ENCODE data around the gene SLX4IP. TPM values are rescaled to one million over a fixed set of nuclear protein-coding genes. Genes with fewer than 3 reads are reported as not detected.

The SLX4IP gene
- total RNA-seq, 6 experiments from 2014 or later, result 4.1 to 4.8 (median 4.5) TPM

GRCh38 chr20:10449270-10449669, 14.2 kb downstream of the SLX4IP start:
- no peak overlapping the region for H3K4me3 Mint-ChIP-seq
- H3K9me3 Mint-ChIP-seq, result no peaks in the 10 kb centered on the region
- H3K27ac Mint-ChIP-seq, result no peak overlapping the region
- TF ChIP-seq, protein P1, sequence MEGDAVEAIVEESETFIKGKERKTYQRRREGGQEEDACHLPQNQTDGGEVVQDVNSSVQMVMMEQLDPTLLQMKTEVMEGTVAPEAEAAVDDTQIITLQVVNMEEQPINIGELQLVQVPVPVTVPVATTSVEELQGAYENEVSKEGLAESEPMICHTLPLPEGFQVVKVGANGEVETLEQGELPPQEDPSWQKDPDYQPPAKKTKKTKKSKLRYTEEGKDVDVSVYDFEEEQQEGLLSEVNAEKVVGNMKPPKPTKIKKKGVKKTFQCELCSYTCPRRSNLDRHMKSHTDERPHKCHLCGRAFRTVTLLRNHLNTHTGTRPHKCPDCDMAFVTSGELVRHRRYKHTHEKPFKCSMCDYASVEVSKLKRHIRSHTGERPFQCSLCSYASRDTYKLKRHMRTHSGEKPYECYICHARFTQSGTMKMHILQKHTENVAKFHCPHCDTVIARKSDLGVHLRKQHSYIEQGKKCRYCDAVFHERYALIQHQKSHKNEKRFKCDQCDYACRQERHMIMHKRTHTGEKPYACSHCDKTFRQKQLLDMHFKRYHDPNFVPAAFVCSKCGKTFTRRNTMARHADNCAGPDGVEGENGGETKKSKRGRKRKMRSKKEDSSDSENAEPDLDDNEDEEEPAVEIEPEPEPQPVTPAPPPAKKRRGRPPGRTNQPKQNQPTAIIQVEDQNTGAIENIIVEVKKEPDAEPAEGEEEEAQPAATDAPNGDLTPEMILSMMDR (IDR thresholded peaks at IDR 0.05), result no peak
- no peak for DNase-seq
- peaks cover 7% of the 10 kb centered on the region; the same call in 1 of the 2 replicates for H3K36me3 Mint-ChIP-seq (ENCODE audit: low read depth)
- H3K27me3 Mint-ChIP-seq (ENCODE audit: insufficient read depth), result peaks cover 5% of the 10 kb centered on the region; the same call in 1 of the 2 replicates
- peaks cover 34% of the 10 kb centered on the region for H3K4me1 Mint-ChIP-seq (ENCODE audit: low read depth)

DNA sequence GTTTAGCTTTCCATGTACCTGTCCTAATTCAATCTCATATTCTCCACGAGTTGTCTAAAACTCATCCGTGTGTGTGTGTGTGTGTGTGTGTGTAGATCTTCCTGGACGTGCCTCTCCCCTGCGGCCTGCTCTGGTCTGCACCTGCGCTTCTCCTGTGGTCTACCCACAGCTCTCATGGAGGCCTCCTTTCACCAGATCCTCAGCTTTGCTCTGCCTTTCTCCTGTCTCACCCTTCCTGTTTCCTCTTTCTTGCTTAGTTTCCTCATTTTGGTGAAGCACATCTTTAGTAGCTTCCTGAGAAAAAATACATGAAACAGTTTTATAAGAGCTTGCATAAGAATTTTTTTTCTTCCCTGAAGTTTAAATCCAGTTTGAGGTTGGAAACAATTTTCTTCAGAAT, 18.1 kb downstream of the SLX4IP start:
- TF ChIP-seq, protein P1 (IDR thresholded peaks at IDR 0.05), result no peak
- DNase-seq, result no peak
- H3K27ac Mint-ChIP-seq, result no peak overlapping the region
- H3K36me3 Mint-ChIP-seq (ENCODE audit: low read depth), result peaks cover 18% of the 10 kb centered on the region
- no peak overlapping the region for H3K4me3 Mint-ChIP-seq
- peaks cover 5% of the 10 kb centered on the region; the same call in 1 of the 2 replicates for H3K27me3 Mint-ChIP-seq (ENCODE audit: insufficient read depth)
- H3K9me3 Mint-ChIP-seq, result peaks cover 7% of the 10 kb centered on the region; the same call in 1 of the 2 replicates
- H3K4me1 Mint-ChIP-seq (ENCODE audit: low read depth), result peaks cover 14% of the 10 kb centered on the region

DNA sequence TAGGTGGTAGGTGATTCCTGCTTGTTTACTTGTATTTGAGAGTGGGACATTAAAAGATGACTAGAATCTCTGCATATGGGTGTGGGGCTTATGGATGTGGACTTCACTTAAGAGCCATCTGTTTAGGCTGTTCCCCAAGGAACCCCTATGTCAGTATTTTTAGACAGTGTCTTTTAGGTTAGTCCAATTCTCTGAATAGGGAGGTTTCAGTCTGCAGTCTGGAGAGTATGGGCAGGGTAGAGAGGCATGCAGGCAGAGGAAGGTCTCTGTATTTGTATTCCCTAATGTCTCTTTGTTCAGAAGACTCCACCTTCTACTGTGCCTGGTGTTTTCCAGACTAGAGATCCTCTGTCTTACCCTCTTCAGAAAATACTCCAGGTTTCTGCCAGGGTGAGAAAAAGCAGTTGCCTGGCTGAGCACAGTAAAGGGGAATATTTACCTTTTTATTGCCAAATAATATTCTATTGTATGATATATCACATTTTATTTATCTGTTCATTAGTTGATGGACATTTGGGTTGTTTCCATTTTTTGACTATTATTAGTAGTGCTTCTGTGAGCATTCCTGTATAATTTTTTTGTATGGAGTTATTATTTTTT, 19.1 kb downstream of the SLX4IP start:
- Mint-ChIP-seq H3K36me3 (ENCODE audit: low read depth) (peaks cover 27% of the 10 kb centered on the region), H3K4me1 (ENCODE audit: low read depth) (peaks cover 8% of the 10 kb centered on the region), H3K27ac (no peak overlapping the region), H3K4me3 (no peak overlapping the region), H3K9me3 (peaks cover 7% of the 10 kb centered on the region; the same call in 1 of the 2 replicates), H3K27me3 (ENCODE audit: insufficient read depth) (peaks cover 5% of the 10 kb centered on the region; the same call in 1 of the 2 replicates)
- DNase-seq, result no peak
- TF ChIP-seq, protein P1 (IDR thresholded peaks at IDR 0.05), result no peak

DNA sequence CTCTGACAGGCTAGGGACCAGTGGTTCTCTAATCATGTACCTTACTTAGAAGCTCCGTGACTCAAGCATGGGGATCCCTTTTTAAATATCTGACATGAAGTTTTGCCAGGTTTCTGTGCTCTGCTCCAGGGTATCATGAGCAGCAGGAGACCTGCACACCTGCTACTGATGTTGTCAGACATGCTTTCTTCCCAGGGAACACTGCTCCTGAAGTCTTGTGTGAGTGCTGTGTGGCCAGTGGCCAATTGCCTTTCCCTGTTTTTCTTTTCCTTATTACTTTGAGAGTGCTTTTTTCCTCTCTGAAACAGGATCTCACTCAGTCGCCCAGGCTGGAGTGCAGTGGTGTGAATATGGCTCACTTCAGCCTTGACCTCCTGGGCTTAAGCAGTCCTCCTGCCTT, 26.4 kb downstream of the SLX4IP start:
- Mint-ChIP-seq H3K9me3 (peaks cover 7% of the 10 kb centered on the region; the same call in 1 of the 2 replicates), H3K4me1 (ENCODE audit: low read depth) (peaks cover 15% of the 10 kb centered on the region), H3K4me3 (no peak overlapping the region), H3K27me3 (ENCODE audit: insufficient read depth) (no peaks in the 10 kb centered on the region), H3K27ac (no peak overlapping the region), H3K36me3 (ENCODE audit: low read depth) (peaks cover 38% of the 10 kb centered on the region)
- DNase-seq, result no peak
- TF ChIP-seq, protein P1 (IDR thresholded peaks at IDR 0.05), result no peak

DNA sequence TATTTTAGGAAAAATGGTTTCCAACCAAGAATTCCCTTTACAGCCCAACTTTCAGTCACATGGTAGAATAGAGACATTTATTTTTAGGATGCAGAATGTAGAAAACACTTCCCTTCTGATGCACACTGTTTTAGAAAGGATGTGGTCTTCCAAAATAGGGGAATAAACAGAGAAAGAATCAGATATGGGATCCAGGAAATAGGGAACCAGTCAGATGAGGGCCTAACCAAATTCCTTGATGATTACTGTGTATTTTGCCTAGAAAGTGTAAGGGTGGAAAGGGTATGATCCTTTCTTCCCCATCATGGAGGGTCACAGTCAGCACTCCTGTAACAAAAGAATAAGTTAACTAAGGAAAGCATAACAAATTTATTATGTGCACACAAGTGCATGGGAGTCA, 27.4 kb downstream of the SLX4IP start:
- Mint-ChIP-seq H3K36me3 (ENCODE audit: low read depth) (peaks cover 31% of the 10 kb centered on the region), H3K4me3 (no peak overlapping the region), H3K4me1 (ENCODE audit: low read depth) (peaks cover 16% of the 10 kb centered on the region), H3K9me3 (0 out of 2 replicates have a peak, but pooled peaks cover under 1% of the 10 kb centered on the region), H3K27ac (no peak overlapping the region), H3K27me3 (ENCODE audit: insufficient read depth) (no peaks in the 10 kb centered on the region)
- DNase-seq, result no peak
- TF ChIP-seq, protein P1 (IDR thresholded peaks at IDR 0.05), result no peak

Measured in HFFc6 (cell line).